Smooth muscle cell (in vitro differentiated cells): ENCODE data around the gene PSME3IP1. TPM values are rescaled to one million over a fixed set of nuclear protein-coding genes. Genes with fewer than 3 reads are reported as not detected.

ENCODE experiments used
- DNase-seq: peaks from one replicate; lab custom pipeline; 2025; ENCODE audit not compliant: unreplicated experiment; lab: John Stamatoyannopoulos, UW
- H2AFZ ChIP-seq: fragments of 200-600 bp; sonication (generic); 2 replicates; pipeline ENCODE4 v1.6.0; 2016; ENCODE audit warnings: antibody characterized with exemption, low read depth, mild to moderate bottlenecking
- H3F3A ChIP-seq: fragments of 200-600 bp; sonication (generic); 2 replicates; pipeline ENCODE4 v1.6.0; 2017; ENCODE audit warnings: antibody characterized with exemption, low read depth
- H3K27ac ChIP-seq: fragments of 200-600 bp; sonication (generic); 2 replicates; pipeline ENCODE4 v1.5.1; 2016; ENCODE audit warnings: low read depth, mild to moderate bottlenecking
- H3K27me3 ChIP-seq: fragments of 200-600 bp; sonication (generic); 2 replicates; pipeline ENCODE4 v1.6.1; 2016; ENCODE audit warnings: low read depth, mild to moderate bottlenecking
- H3K36me3 ChIP-seq: fragments of 200-600 bp; sonication (generic); 2 replicates; pipeline ENCODE4 v1.5.1; 2016; ENCODE audit warnings: low read depth
- H3K4me1 ChIP-seq: fragments of 200-600 bp; sonication (generic); 2 replicates; pipeline ENCODE4 v1.5.1; 2016; ENCODE audit warnings: low read depth
- H3K4me2 ChIP-seq: fragments of 200-600 bp; sonication (generic); 2 replicates; pipeline ENCODE4 v1.6.0; 2016; ENCODE audit warnings: mild to moderate bottlenecking
- H3K4me3 ChIP-seq: fragments of 200-600 bp; sonication (generic); 2 replicates; pipeline ENCODE4 v1.5.1; 2016; ENCODE audit warnings: mild to moderate bottlenecking
- H3K79me2 ChIP-seq: fragments of 200-600 bp; sonication (generic); 2 replicates; pipeline ENCODE4 v1.6.0; 2016; ENCODE audit warnings: low read depth, mild to moderate bottlenecking
- H3K9ac ChIP-seq: fragments of 200-600 bp; sonication (generic); 2 replicates; pipeline ENCODE4 v1.6.0; 2016; ENCODE audit warnings: low read depth
- H3K9me3 ChIP-seq: fragments of 200-600 bp; sonication (generic); replicated peaks from 2 replicates; pipeline ENCODE4 v1.5.1; 2016; ENCODE audit warnings: low read depth
- H4K20me1 ChIP-seq: fragments of 200-600 bp; sonication (generic); 2 replicates; pipeline ENCODE4 v1.6.0; 2016; ENCODE audit warnings: low read depth
- WGBS: methylation state at CpG from one replicate; pipeline ENCODE4 v1.1.7; 2016; ENCODE audit warnings: low lambda C conversion rate; 5-methylcytosine and 5-hydroxymethylcytosine counted together
- polyA plus RNA-seq: library from polyadenylated mRNA; unstranded; fragments of >200 nt; fragmentation: Nextera tagmentation; extraction: Ambion mirVana; gene quantifications from 2 replicates; pipeline ENCODE4 v1.2.1, GENCODE V29; 2016
- total RNA-seq: library from RNA; depleted of rRNA; stranded (reverse); fragments of >200 nt; gene quantifications from 2 replicates; pipeline ENCODE4 v1.2.3, GENCODE V29; 2014
- TF ChIP-seq, protein P1 (sequence below): fragments of 200-600 bp; sonication (generic); IDR thresholded peaks from 2 replicates; pipeline ENCODE4 v1.5.1; 2017; ENCODE audit warnings: borderline replicate concordance, mild to moderate bottlenecking, antibody characterized with exemption; ENCODE audit not compliant: insufficient read depth, poor library complexity, severe bottlenecking

The PSME3IP1 gene
- total and polyA plus RNA-seq, 2 experiments from 2014 or later, result 58.1 to 104 TPM

GRCh38 chr16:57118461-57119084, 67.3 kb downstream of the PSME3IP1 start:
- no peaks in the 10 kb centered on the region for H3K4me1 ChIP-seq
- no peaks in the 10 kb centered on the region for H3F3A ChIP-seq
- TF ChIP-seq, protein P1, sequence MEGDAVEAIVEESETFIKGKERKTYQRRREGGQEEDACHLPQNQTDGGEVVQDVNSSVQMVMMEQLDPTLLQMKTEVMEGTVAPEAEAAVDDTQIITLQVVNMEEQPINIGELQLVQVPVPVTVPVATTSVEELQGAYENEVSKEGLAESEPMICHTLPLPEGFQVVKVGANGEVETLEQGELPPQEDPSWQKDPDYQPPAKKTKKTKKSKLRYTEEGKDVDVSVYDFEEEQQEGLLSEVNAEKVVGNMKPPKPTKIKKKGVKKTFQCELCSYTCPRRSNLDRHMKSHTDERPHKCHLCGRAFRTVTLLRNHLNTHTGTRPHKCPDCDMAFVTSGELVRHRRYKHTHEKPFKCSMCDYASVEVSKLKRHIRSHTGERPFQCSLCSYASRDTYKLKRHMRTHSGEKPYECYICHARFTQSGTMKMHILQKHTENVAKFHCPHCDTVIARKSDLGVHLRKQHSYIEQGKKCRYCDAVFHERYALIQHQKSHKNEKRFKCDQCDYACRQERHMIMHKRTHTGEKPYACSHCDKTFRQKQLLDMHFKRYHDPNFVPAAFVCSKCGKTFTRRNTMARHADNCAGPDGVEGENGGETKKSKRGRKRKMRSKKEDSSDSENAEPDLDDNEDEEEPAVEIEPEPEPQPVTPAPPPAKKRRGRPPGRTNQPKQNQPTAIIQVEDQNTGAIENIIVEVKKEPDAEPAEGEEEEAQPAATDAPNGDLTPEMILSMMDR, result no peak
- H3K9me3 ChIP-seq, result no peaks in the 10 kb centered on the region
- WGBS, result 98% methylated on average over 2 of the region's 2 CpGs
- no peaks in the 10 kb centered on the region for H3K27me3 ChIP-seq
- H2AFZ ChIP-seq, result no peak overlapping the region
- H3K4me3 ChIP-seq, result no peak overlapping the region
- no peak overlapping the region for H3K9ac ChIP-seq
- H4K20me1 ChIP-seq, result no peaks in the 10 kb centered on the region
- no peak for DNase-seq
- no peaks in the 10 kb centered on the region for H3K36me3 ChIP-seq
- no peak overlapping the region for H3K4me2 ChIP-seq
- no peaks in the 10 kb centered on the region for H3K79me2 ChIP-seq
- H3K27ac ChIP-seq, result no peak overlapping the region

GRCh38 chr16:57115514-57116182, 70.2 kb downstream of the PSME3IP1 start:
- Histone ChIP-seq H2AFZ (no peak overlapping the region), H3K27ac (no peak overlapping the region), H3K4me2 (no peak overlapping the region), H3F3A (no peaks in the 10 kb centered on the region), H3K36me3 (no peaks in the 10 kb centered on the region), H4K20me1 (peaks cover 5% of the 10 kb centered on the region), H3K79me2 (no peaks in the 10 kb centered on the region), H3K4me3 (no peak overlapping the region), H3K27me3 (no peaks in the 10 kb centered on the region), H3K9ac (no peak overlapping the region), H3K9me3 (no peaks in the 10 kb centered on the region), H3K4me1 (no peaks in the 10 kb centered on the region)
- TF ChIP-seq, protein P1, result no peak
- no peak for DNase-seq
- WGBS, result 71% methylated on average over 25 of the region's 25 CpGs

DNA sequence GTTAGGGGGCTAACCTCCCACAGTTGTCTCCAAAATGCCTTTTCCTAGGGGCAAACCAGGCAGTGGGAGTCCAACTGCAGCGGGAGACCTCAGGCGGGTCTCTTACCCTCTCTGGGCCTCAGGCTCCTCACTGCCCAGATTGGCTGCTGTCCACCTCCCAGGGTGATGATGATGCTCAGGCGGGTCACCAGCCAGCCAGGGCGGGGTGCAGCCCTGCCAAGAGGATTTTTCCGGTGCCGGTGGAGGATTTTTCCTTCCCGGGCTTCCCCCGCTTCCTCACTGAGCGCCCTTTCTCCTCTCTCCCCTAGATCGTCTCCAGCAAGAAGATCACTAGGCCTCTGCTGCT, 70.7 kb downstream of the PSME3IP1 start:
- Histone ChIP-seq H3K9ac (no peak overlapping the region), H3K79me2 (no peaks in the 10 kb centered on the region), H3K36me3 (no peaks in the 10 kb centered on the region), H4K20me1 (peaks cover 5% of the 10 kb centered on the region), H2AFZ (no peak overlapping the region), H3K4me1 (no peaks in the 10 kb centered on the region), H3K9me3 (no peaks in the 10 kb centered on the region), H3K27me3 (no peaks in the 10 kb centered on the region), H3K4me2 (no peak overlapping the region), H3K4me3 (no peak overlapping the region), H3K27ac (no peak overlapping the region), H3F3A (no peaks in the 10 kb centered on the region)
- TF ChIP-seq, protein P1, result no peak
- no peak for DNase-seq
- WGBS, result 84% methylated on average over 10 of the region's 10 CpGs

GRCh38 chr16:57113664-57114063, 72.2 kb downstream of the PSME3IP1 start:
- TF ChIP-seq, protein P1, result no peak
- H3K4me2 ChIP-seq, result no peak overlapping the region
- no peaks in the 10 kb centered on the region for H3K27me3 ChIP-seq
- H3K4me1 ChIP-seq, result no peaks in the 10 kb centered on the region
- no peaks in the 10 kb centered on the region for H3F3A ChIP-seq
- no peak overlapping the region for H3K9ac ChIP-seq
- H3K4me3 ChIP-seq, result no peak overlapping the region
- 96% methylated on average over 5 of the region's 5 CpGs for WGBS
- no peaks in the 10 kb centered on the region for H3K79me2 ChIP-seq
- H3K27ac ChIP-seq, result no peak overlapping the region
- H3K9me3 ChIP-seq, result no peaks in the 10 kb centered on the region
- DNase-seq, result no peak
- no peak overlapping the region for H2AFZ ChIP-seq
- H3K36me3 ChIP-seq, result no peaks in the 10 kb centered on the region
- peaks cover 11% of the 10 kb centered on the region for H4K20me1 ChIP-seq
